ENCODE results near the gene SYTL3. TPM values are rescaled to one million over a fixed set of nuclear protein-coding genes. Genes with fewer than 3 reads are reported as not detected.
"Not testable (repeated sequence)": the region's sequence is repeated elsewhere in the genome, so short reads cannot be mapped to it uniquely, and the experiment has no call there.

Gene SYTL3
- total RNA-seq, 1 donor from 2014 or later = 13.9 TPM

DNA sequence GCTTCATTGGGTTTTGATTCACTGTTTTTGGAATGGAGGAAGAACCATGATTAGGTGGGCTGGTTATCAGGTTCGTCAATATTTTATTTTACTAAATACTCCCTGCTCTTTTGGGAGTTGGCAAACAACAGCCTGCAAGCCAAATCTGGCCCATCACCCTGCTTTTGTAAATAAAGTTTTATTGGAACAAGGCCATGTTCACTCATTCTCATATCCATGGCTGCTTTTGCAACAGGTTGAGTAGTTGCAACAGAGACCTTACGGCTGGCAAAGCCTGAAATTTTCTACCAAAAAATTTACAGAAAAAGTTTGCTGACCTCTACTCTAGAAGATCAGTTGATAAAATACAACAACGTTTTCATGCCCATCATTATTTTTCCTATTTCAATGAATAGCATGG is 45.1 kb downstream of the SYTL3 start:
- Histone ChIP-seq H3K27me3 (ENCODE audit: low read depth) (no peaks in the 10 kb centered on the region), H3K4me3 (no peak overlapping the region), H3K36me3 (no peaks in the 10 kb centered on the region), H3K27ac (no peak overlapping the region), H3K9me3 (no peaks in the 10 kb centered on the region), H3K4me1 (peaks cover 10% of the 10 kb centered on the region)
- DNase-seq (no peak), ATAC-seq (no peak)
- TF ChIP-seq, protein P1, sequence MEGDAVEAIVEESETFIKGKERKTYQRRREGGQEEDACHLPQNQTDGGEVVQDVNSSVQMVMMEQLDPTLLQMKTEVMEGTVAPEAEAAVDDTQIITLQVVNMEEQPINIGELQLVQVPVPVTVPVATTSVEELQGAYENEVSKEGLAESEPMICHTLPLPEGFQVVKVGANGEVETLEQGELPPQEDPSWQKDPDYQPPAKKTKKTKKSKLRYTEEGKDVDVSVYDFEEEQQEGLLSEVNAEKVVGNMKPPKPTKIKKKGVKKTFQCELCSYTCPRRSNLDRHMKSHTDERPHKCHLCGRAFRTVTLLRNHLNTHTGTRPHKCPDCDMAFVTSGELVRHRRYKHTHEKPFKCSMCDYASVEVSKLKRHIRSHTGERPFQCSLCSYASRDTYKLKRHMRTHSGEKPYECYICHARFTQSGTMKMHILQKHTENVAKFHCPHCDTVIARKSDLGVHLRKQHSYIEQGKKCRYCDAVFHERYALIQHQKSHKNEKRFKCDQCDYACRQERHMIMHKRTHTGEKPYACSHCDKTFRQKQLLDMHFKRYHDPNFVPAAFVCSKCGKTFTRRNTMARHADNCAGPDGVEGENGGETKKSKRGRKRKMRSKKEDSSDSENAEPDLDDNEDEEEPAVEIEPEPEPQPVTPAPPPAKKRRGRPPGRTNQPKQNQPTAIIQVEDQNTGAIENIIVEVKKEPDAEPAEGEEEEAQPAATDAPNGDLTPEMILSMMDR (IDR thresholded peaks at IDR 0.05) = no peak
- intact Hi-C loops (cut with DNase I) = no loop called here

- no peaks in the 10 kb centered on the region for H3K36me3 ChIP-seq
- no peaks in the 10 kb centered on the region for H3K9me3 ChIP-seq
- H3K4me1 ChIP-seq = no peaks in the 10 kb centered on the region
- intact Hi-C loops (cut with DNase I) = no loop called here
- ATAC-seq = no peak
- TF ChIP-seq, protein P1 (IDR thresholded peaks at IDR 0.05) = no peak
- no peak overlapping the region for H3K4me3 ChIP-seq
- no peaks in the 10 kb centered on the region for H3K27me3 ChIP-seq (ENCODE audit: low read depth)
- no peak overlapping the region for H3K27ac ChIP-seq
- no peak for DNase-seq
Observed at GRCh38 chr6:158697811-158698210, 48.0 kb downstream of the SYTL3 start.

DNA sequence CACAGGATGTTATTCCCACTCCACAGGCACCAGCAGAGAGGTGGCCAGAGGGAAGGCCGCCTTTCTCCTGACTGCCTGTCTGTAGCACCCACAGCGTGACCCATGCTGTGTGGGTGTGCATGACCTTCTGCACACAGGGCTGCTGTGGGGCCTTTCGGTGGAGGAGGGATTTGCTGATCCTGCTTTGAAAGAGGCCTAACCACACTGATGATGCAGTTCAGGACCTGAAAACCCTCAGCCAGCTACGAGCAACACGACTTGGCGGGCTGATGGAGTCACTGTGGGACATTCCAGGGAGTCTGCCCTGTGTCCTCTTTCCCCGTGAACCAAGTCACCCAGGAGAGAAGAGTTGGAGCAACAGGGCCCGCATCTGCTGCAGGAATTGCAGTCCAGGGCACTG is 49.1 kb downstream of the SYTL3 start:
- intact Hi-C loops (cut with DNase I) = no loop called here
- TF ChIP-seq, protein P1 (IDR thresholded peaks at IDR 0.05) = no peak
- DNase-seq (peak; percentile 77), ATAC-seq (peak; percentile 49 to 66)
- peaks cover 3% of the 10 kb centered on the region for H3K4me1 ChIP-seq
- H3K36me3 ChIP-seq = no peaks in the 10 kb centered on the region
- no peak overlapping the region for H3K27ac ChIP-seq
- no peak overlapping the region for H3K4me3 ChIP-seq
- no peaks in the 10 kb centered on the region for H3K27me3 ChIP-seq (ENCODE audit: low read depth)
- no peaks in the 10 kb centered on the region for H3K9me3 ChIP-seq

DNA sequence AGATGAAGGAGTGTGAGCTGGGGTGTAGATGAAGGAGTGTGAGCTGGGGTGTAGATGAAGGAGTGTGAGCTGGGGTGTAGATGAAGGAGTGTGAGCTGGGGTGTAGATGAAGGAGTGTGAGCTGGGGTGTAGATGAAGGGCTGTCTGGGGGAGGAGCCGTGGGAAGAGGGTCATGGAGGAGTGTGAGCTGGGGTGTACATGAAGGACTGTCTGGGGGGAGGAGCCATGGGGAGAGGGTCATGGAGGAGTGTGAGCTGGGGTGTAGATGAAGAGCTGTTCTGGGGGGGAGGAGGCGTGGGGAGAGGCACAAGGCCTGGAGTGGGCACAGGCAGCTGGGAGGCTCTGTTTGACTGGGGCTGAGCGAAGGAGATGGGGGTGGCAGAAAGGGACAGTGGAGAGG is 51.4 kb downstream of the SYTL3 start:
- H3K36me3 ChIP-seq; H3K9me3 ChIP-seq; H3K27me3 ChIP-seq (ENCODE audit: low read depth); intact Hi-C loops (cut with DNase I); DNase-seq; ATAC-seq; H3K4me3 ChIP-seq; H3K27ac ChIP-seq: not testable (repeated sequence)
- H3K4me1 ChIP-seq = peaks cover 18% of the 10 kb centered on the region

DNA sequence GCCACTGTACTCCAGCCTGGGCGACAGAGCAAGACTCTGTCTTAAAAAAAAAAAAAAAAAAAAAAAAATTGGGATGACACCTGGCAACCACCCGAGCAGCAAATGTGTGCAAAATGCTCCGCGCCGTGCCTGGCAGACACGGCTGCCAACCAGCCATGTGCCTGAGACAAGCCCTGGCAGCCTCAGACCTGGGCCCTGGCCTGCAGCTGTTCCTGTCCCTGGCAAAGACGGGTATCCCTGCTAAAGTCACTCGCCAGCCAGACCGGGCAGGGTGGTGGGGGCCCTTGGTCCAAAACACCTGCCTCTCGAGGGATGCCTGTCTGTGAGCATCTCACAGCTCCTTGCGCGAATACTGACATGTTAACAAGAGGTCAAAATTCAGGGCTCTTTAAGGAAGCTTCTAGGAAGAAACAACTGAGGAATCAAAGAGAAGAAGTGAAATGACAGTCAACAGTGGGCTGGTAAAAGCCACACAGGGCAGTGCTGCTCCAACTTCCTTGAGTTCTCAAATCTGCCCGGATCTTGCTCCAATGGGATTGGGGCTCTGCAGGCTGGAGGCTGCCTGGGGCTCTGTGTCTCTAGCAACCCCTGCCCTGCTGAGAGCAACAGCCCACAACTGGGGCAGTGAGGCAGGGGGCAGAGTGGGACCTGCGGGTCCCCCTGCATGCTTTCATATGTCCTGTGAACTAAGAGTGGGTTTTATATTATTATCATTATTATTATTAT is 53.4 kb downstream of the SYTL3 start:
- TF ChIP-seq, protein P1 (IDR thresholded peaks at IDR 0.05) = no peak
- DNase-seq = no peak

More for the DNA sequence above, 53.4 kb downstream of the SYTL3 start:
- peaks cover 38% of the 10 kb centered on the region for H3K4me1 ChIP-seq
- no peaks in the 10 kb centered on the region for H3K36me3 ChIP-seq
- intact Hi-C loops (cut with DNase I) = no loop called here
- no peaks in the 10 kb centered on the region for H3K9me3 ChIP-seq
- ATAC-seq = no peak
- no peaks in the 10 kb centered on the region for H3K27me3 ChIP-seq (ENCODE audit: low read depth)
- no peak overlapping the region for H3K4me3 ChIP-seq
- H3K27ac ChIP-seq = no peak overlapping the region
